Lower lobe of right lung (tissue), 2 donors: ENCODE data around the gene CHDH. TPM values are rescaled to one million over a fixed set of nuclear protein-coding genes. Genes with fewer than 3 reads are reported as not detected.

Experiments
- ATAC-seq, 2 donors: fragments of 200-7000 bp; cut with Tn5 transposase; one replicate each; pipeline ENCODE4 v1.9.1; 2020 to 2022; ENCODE audit warnings: mild to moderate bottlenecking in 2 of 2, moderate library complexity in 2 of 2
- DNase-seq: peaks from one replicate; pipeline ENCODE4 v3.0.0-alpha.2; 2020
- H3K27ac ChIP-seq: fragments of 200-600 bp; one replicate; pipeline ENCODE4 v1.8.0; 2022
- H3K27me3 ChIP-seq: fragments of 200-600 bp; one replicate; pipeline ENCODE4 v1.8.0; 2022; ENCODE audit warnings: low read depth
- H3K36me3 ChIP-seq: fragments of 200-600 bp; one replicate; pipeline ENCODE4 v1.8.0; 2022; ENCODE audit warnings: mild to moderate bottlenecking
- H3K4me1 ChIP-seq: fragments of 200-600 bp; one replicate; pipeline ENCODE4 v1.8.0; 2022
- H3K4me3 ChIP-seq: fragments of 200-600 bp; one replicate; pipeline ENCODE4 v1.8.0; 2022; ENCODE audit warnings: mild to moderate bottlenecking
- H3K9me3 ChIP-seq: fragments of 200-600 bp; one replicate; pipeline ENCODE4 v1.8.0; 2022
- CTCF ChIP-seq: fragments of 200-600 bp; IDR thresholded peaks from one replicate; pipeline ENCODE4 v1.8.0; 2022; ENCODE audit warnings: antibody characterized with exemption, mild to moderate bottlenecking
- intact Hi-C: fragments of 100-400 bp; cut with DNase I; formaldehyde crosslinking; loops from one replicate; pipeline ENCODE4 v1.11.0; 2022
- total RNA-seq: library from RNA; stranded (reverse); fragmentation: NEBNext Ultra II Directional; extraction: Animal tissue kit (Norgen Biotek cat#: 25700); gene quantifications from one replicate; pipeline ENCODE4 v1.2.1, GENCODE V29; 2021
- donor health status: DM: no; HTN: yes; CAD: no; lungs with severe emphysema.

Gene CHDH
- total RNA-seq, 1 donor from 2014 or later, result 17.3 TPM

GRCh38 chr3:53888232-53888631 lies 42.0 kb upstream of the CHDH start:
- DNase-seq, result no peak
- no peaks in the 10 kb centered on the region for H3K9me3 ChIP-seq
- H3K4me1 ChIP-seq, result peaks cover 23% of the 10 kb centered on the region
- H3K27me3 ChIP-seq, result no peaks in the 10 kb centered on the region
- ATAC-seq, result no peak
- peaks cover 49% of the 10 kb centered on the region for H3K36me3 ChIP-seq
- H3K4me3 ChIP-seq, result no peak overlapping the region
- no peak for TF ChIP-seq CTCF
- no peak overlapping the region for H3K27ac ChIP-seq
- intact Hi-C loops, result no loop called here

- no peak overlapping the region for H3K27ac ChIP-seq
- H3K27me3 ChIP-seq, result no peaks in the 10 kb centered on the region
- intact Hi-C loops, result no loop called here
- no peak for ATAC-seq
- H3K4me3 ChIP-seq, result no peak overlapping the region
- TF ChIP-seq CTCF, result no peak
- no peaks in the 10 kb centered on the region for H3K9me3 ChIP-seq
- no peak for DNase-seq
- H3K36me3 ChIP-seq, result peaks cover 49% of the 10 kb centered on the region
- H3K4me1 ChIP-seq, result peaks cover 22% of the 10 kb centered on the region
These were observed 41.2 kb upstream of the CHDH start for GRCh38 chr3:53887446-53887845.

- Histone ChIP-seq H3K4me3 (no peak overlapping the region), H3K27me3 (no peaks in the 10 kb centered on the region), H3K4me1 (peaks cover 21% of the 10 kb centered on the region), H3K9me3 (no peaks in the 10 kb centered on the region), H3K27ac (no peak overlapping the region), H3K36me3 (peaks cover 49% of the 10 kb centered on the region)
- no peak for TF ChIP-seq CTCF
- DNase-seq (no peak), ATAC-seq (no peak)
- intact Hi-C loops, result no loop called here
These were observed 39.0 kb upstream of the CHDH start for GRCh38 chr3:53885239-53885638.

GRCh38 chr3:53884623-53885022 lies 38.4 kb upstream of the CHDH start:
- DNase-seq (no peak), ATAC-seq (no peak)
- Histone ChIP-seq H3K4me3 (no peak overlapping the region), H3K27ac (no peak overlapping the region), H3K27me3 (no peaks in the 10 kb centered on the region), H3K9me3 (no peaks in the 10 kb centered on the region), H3K4me1 (peaks cover 16% of the 10 kb centered on the region), H3K36me3 (peaks cover 54% of the 10 kb centered on the region)
- TF ChIP-seq CTCF, result no peak
- intact Hi-C loops, result no loop called here

- ATAC-seq (no peak), DNase-seq (no peak)
- H3K4me3 ChIP-seq, result no peak overlapping the region
- intact Hi-C loops, result no loop called here
- peaks cover 68% of the 10 kb centered on the region for H3K36me3 ChIP-seq
- no peak overlapping the region for H3K27ac ChIP-seq
- H3K27me3 ChIP-seq, result no peaks in the 10 kb centered on the region
- H3K9me3 ChIP-seq, result no peaks in the 10 kb centered on the region
- TF ChIP-seq CTCF, result no peak
- peaks cover 13% of the 10 kb centered on the region for H3K4me1 ChIP-seq
These were observed 36.8 kb upstream of the CHDH start for GRCh38 chr3:53883008-53883407.
